GM12864 (cell line): ENCODE data around the gene INTS14.

Experiments
- DNase-seq: peaks from one replicate; pipeline ENCODE4 v3.0.0-alpha.2; 2011; ENCODE audit warnings: low read depth
- H3K4me3 ChIP-seq: 2 replicates; pipeline ENCODE4 v1.5.1; 2011; ENCODE audit warnings: mild to moderate bottlenecking, low read depth, low read length, control low read depth
- TF ChIP-seq, protein P1 (sequence below): IDR thresholded peaks from 2 replicates; pipeline ENCODE4 v1.5.1; 2011; ENCODE audit warnings: low read depth, mild to moderate bottlenecking, moderate library complexity, low read length, control low read depth, inconsistent platforms; ENCODE audit errors: missing control alignments

Gene INTS14

DNA sequence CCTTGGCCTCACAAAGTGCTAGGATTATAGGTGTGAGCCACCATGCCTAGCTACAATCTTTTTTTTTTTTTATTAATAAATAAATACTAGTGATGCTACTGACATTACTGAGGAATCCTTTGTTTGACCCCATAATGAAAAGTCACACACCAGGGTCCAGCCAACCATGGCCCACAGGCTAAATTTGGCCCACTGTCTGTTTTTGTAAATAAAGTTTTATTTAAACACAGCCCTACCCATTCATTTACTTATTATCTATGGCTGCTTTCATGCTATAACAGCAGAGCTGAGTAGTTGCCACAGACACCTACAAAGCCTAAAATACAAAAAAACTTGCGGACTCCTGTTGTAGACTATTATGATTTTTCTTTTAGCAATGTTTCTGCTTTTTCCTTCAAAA is 7.4 kb downstream of the INTS14 start:
- no peak for DNase-seq
- no peak overlapping the region for H3K4me3 ChIP-seq
- TF ChIP-seq, protein P1, sequence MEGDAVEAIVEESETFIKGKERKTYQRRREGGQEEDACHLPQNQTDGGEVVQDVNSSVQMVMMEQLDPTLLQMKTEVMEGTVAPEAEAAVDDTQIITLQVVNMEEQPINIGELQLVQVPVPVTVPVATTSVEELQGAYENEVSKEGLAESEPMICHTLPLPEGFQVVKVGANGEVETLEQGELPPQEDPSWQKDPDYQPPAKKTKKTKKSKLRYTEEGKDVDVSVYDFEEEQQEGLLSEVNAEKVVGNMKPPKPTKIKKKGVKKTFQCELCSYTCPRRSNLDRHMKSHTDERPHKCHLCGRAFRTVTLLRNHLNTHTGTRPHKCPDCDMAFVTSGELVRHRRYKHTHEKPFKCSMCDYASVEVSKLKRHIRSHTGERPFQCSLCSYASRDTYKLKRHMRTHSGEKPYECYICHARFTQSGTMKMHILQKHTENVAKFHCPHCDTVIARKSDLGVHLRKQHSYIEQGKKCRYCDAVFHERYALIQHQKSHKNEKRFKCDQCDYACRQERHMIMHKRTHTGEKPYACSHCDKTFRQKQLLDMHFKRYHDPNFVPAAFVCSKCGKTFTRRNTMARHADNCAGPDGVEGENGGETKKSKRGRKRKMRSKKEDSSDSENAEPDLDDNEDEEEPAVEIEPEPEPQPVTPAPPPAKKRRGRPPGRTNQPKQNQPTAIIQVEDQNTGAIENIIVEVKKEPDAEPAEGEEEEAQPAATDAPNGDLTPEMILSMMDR: no peak

DNA sequence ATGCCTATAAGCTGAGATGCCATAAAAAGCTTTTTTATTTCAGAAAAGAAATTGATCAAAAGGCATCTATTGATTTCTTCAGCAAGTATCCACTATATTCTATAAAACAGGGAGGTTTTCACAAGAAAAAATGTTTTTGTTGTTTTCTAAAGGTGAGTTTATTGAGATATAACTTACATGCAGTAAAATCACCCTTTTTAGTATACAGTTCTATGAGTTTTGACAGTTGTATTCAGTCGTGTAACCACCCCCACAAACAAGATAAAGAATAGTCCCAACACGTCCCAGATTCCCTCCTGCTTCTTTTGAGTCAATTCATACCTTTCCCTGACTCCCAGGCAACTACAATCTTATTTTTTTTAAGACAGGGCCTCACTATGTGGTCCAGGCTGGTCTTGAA is 7.8 kb downstream of the INTS14 start:
- TF ChIP-seq, protein P1: no peak

DNA sequence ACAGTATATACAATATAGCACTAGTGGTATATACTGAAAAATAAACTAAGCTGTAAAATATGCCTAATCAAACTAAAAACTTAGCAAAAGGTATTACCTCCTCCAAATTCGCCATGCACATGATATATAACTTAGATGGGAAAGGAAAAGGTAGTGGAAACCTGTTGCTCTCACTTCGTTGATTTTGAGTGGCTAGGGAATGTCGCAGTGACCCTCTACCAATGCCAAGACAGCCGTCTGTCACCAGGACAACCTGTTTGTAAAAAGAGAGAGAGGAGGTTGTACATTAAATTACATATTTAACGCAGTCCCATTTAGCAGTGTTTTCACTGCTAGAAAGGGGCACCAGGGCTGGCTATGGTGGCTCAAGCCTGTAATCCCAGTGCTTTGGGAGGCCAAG is 11.3 kb downstream of the INTS14 start:
- H3K4me3 ChIP-seq: no peak overlapping the region
- TF ChIP-seq, protein P1: no peak
- DNase-seq: no peak

More for the DNA sequence above, 7.8 kb downstream of the INTS14 start:
- no peak for DNase-seq
- no peak overlapping the region for H3K4me3 ChIP-seq

DNA sequence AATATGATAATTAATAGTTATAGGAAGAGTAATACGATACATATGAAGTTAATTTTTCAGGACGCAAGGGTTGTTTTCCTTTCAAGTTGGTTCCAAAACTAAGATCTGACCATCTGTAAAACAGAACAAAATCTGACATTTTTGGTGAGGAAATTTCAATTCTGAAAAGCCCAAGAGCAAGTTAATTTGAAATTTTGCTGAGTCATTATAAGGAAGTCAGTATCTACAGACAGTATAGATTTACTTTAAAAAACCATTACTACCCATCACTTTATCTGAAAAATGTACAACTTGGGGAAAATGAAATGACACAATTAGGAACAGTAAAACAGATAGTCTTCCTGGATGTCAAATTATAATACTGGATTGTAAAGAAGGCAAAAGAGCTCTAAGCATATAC is 12.5 kb downstream of the INTS14 start:
- TF ChIP-seq, protein P1: no peak
- H3K4me3 ChIP-seq: no peak overlapping the region
- DNase-seq: no peak

DNA sequence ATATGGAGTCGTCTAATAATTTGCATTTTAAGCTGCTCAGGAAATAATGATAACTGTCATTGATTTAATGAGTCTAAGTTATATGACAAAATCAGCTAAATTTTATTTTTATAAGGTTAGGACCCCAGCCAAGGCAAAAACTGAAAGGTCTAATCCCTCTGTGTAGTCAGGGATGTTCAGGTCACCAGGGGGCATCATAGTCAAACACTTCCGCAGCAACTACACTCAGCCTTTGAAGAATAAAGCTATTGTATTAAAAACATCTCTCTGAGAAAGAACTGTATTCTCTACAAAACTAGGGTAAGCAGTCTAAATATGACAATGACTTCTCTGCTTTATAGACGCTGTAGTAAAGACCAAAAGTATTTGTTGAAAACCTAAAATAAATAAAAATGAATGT is 15.0 kb downstream of the INTS14 start:
- TF ChIP-seq, protein P1: peak; percentile 21

DNA sequence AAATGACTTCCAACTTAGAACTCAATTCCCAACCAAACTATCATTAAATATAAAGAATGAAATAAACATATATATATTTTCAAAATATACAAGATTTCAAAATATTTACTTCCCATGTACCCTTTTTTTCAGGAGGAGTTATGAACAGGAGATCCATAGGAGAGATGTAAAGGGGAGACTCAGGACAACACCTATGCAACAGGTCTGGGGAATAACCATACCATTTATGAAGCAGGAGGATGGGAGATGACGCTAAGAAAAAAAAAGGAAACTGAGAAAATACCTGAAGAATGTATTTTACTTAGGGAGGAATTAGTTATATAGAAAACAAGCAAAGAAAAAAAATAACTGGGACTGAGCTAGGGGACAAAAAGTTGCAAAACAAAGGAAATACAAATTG is 23.8 kb downstream of the INTS14 start:
- TF ChIP-seq, protein P1: no peak
- DNase-seq: no peak
- no peak overlapping the region for H3K4me3 ChIP-seq

More for the DNA sequence above, 15.0 kb downstream of the INTS14 start:
- no peak for DNase-seq
- H3K4me3 ChIP-seq: no peak overlapping the region

DNA sequence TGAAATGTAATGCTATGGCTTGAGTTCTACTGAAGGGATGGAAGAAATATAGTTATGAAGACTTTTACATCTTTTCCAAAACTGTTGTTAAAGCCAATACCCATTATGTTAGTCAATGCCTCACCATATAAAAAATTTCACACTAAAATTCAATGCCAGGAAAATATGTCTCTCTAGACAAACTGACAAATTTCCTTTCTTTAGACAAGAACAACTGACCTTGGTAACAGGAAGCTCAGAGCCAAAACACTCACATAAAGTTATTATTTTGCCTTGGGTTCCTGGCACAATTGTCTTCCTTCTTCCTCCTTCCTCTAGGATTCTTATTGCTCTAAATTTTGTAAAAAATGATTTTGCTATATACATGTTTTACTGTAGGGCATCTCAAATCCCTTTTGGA is 26.7 kb downstream of the INTS14 start:
- no peak for DNase-seq
- no peak overlapping the region for H3K4me3 ChIP-seq
- TF ChIP-seq, protein P1: no peak
